H9 (cell line): ENCODE measurements around the gene TMOD4. TPM values are rescaled to one million over a fixed set of nuclear protein-coding genes. Genes with fewer than 3 reads are reported as not detected.

Source experiments
- DNase-seq: peaks from one replicate; pipeline ENCODE4 v3.0.0-alpha.2; 2017
- H2AFZ ChIP-seq: one replicate; pipeline ENCODE4 v1.6.1; 2013; ENCODE audit warnings: mild to moderate bottlenecking, low read length, control low read depth, moderate library complexity
- H2AK5ac ChIP-seq: 2 replicates; pipeline ENCODE4 v1.6.1; 2013; ENCODE audit warnings: low read length, control low read depth, mixed read lengths; ENCODE audit not compliant: insufficient read length
- H2BK120ac ChIP-seq: one replicate; pipeline ENCODE4 v1.6.1; 2013; ENCODE audit warnings: low read depth, mild to moderate bottlenecking, low read length, control low read depth, inconsistent platforms; ENCODE audit not compliant: poor library complexity, severe bottlenecking
- H2BK12ac ChIP-seq: 2 replicates; pipeline ENCODE4 v1.6.1; 2013; ENCODE audit warnings: low read length, control low read depth, mixed read lengths, low read depth; ENCODE audit not compliant: insufficient read length
- H2BK15ac ChIP-seq: 2 replicates; pipeline ENCODE4 v1.6.1; 2013; ENCODE audit warnings: low read depth, low read length, control low read depth
- H2BK20ac ChIP-seq: one replicate; pipeline ENCODE4 v1.6.1; 2013; ENCODE audit warnings: low read depth, mild to moderate bottlenecking, low read length, control low read depth, inconsistent platforms; ENCODE audit not compliant: poor library complexity, severe bottlenecking
- H2BK5ac ChIP-seq: 2 replicates; pipeline ENCODE4 v1.6.1; 2013; ENCODE audit warnings: low read length, control low read depth, mixed read lengths; ENCODE audit not compliant: insufficient read length
- H3K14ac ChIP-seq: 2 replicates; pipeline ENCODE4 v1.6.1; 2013; ENCODE audit warnings: low read length, control low read depth; ENCODE audit not compliant: insufficient read depth
- H3K18ac ChIP-seq: 2 replicates; pipeline ENCODE4 v1.6.1; 2013; ENCODE audit warnings: low read depth, mild to moderate bottlenecking, mixed read lengths, low read length, control low read depth; ENCODE audit not compliant: insufficient read length
- H3K23ac ChIP-seq: 2 replicates; pipeline ENCODE4 v1.6.1; 2013; ENCODE audit warnings: low read length, control low read depth, mixed read lengths, low read depth; ENCODE audit not compliant: insufficient read length
- H3K23me2 ChIP-seq: 2 replicates; pipeline ENCODE4 v1.6.1; 2013; ENCODE audit warnings: low read depth, mild to moderate bottlenecking, mixed read lengths, low read length, control low read depth; ENCODE audit not compliant: insufficient read length, poor library complexity, severe bottlenecking
- H3K27ac ChIP-seq: 2 replicates; pipeline ENCODE4 v1.5.1; 2013; ENCODE audit warnings: low read length, control low read depth, mixed read lengths, low read depth; ENCODE audit not compliant: insufficient read length
- H3K27me3 ChIP-seq: 2 replicates; pipeline ENCODE4 v1.6.1; 2013; ENCODE audit warnings: low read length, control low read depth, inconsistent platforms; ENCODE audit not compliant: insufficient read depth
- H3K4ac ChIP-seq: 2 replicates; pipeline ENCODE4 v1.6.1; 2013; ENCODE audit warnings: low read depth, mild to moderate bottlenecking, control low read depth, inconsistent platforms, low read length, moderate library complexity
- H3K4me1 ChIP-seq: 2 replicates; pipeline ENCODE4 v1.6.1; 2013; ENCODE audit warnings: low read length, control low read depth, inconsistent platforms; ENCODE audit not compliant: insufficient read depth
- H3K4me2 ChIP-seq: 2 replicates; pipeline ENCODE4 v1.6.1; 2013; ENCODE audit warnings: low read length, control low read depth, mixed read lengths; ENCODE audit not compliant: insufficient read length, insufficient read depth
- H3K56ac ChIP-seq: 2 replicates; pipeline ENCODE4 v1.6.1; 2013; ENCODE audit warnings: low read depth, mild to moderate bottlenecking, mixed read lengths, low read length, control low read depth; ENCODE audit not compliant: insufficient read length
- H3K79me1 ChIP-seq: 2 replicates; pipeline ENCODE4 v1.6.1; 2013; ENCODE audit warnings: low read depth, mild to moderate bottlenecking, moderate library complexity, low read length, control low read depth, inconsistent platforms; ENCODE audit not compliant: insufficient read depth, poor library complexity, severe bottlenecking
- H3K79me2 ChIP-seq: 2 replicates; pipeline ENCODE4 v1.6.1; 2013; ENCODE audit warnings: low read length, control low read depth, inconsistent platforms; ENCODE audit not compliant: insufficient read depth
- H3K9ac ChIP-seq: 2 replicates; pipeline ENCODE4 v1.6.1; 2013; ENCODE audit warnings: low read length, control low read depth, mixed read lengths; ENCODE audit not compliant: insufficient read length; ENCODE audit errors: extremely low read depth
- H3K9me3 ChIP-seq: one replicate; pipeline ENCODE4 v1.6.1; 2013; ENCODE audit warnings: low read depth, low read length, inconsistent platforms; ENCODE audit not compliant: control insufficient read depth
- H3T11ph ChIP-seq: one replicate; pipeline ENCODE4 v1.6.1; 2013; ENCODE audit warnings: mild to moderate bottlenecking, low read length, control low read depth, inconsistent platforms
- H4K20me1 ChIP-seq: one replicate; pipeline ENCODE4 v1.6.1; 2013; ENCODE audit not compliant: control insufficient read depth, insufficient read length, insufficient read depth
- H4K5ac ChIP-seq: 2 replicates; pipeline ENCODE4 v1.6.1; 2013; ENCODE audit warnings: low read depth, mild to moderate bottlenecking, mixed read lengths, low read length, control low read depth; ENCODE audit not compliant: insufficient read length
- H4K8ac ChIP-seq: replicated peaks from 2 replicates; pipeline ENCODE4 v1.6.1; 2013; ENCODE audit warnings: low read length, control low read depth, mixed read lengths, low read depth; ENCODE audit not compliant: insufficient read length
- H4K91ac ChIP-seq: 2 replicates; pipeline ENCODE4 v1.6.1; 2013; ENCODE audit warnings: low read depth, mild to moderate bottlenecking, moderate library complexity, mixed read lengths, low read length, control low read depth; ENCODE audit not compliant: insufficient read length
- H3K27ac Mint-ChIP-seq, 3 experiments: 2 replicates in 2 of 3; 3 replicates in 1 of 3; pipeline ENCODE4 v1.8.0; 2020 to 2021; ENCODE audit warnings: mixed read lengths in 3 of 3, mild to moderate bottlenecking in 1 of 3, moderate library complexity in 1 of 3
- H3K27me3 Mint-ChIP-seq: 2 replicates; pipeline ENCODE4 v1.8.0; 2021; ENCODE audit warnings: low read depth, mild to moderate bottlenecking, moderate library complexity, mixed read lengths
- H3K36me3 Mint-ChIP-seq, 3 experiments: 2 replicates in 2 of 3; 3 replicates in 1 of 3; pipeline ENCODE4 v1.8.0; 2020 to 2021; ENCODE audit warnings: low read depth in 3 of 3, mixed read lengths in 3 of 3; ENCODE audit not compliant: insufficient read depth in 1 of 3
- H3K4me1 Mint-ChIP-seq, 2 experiments: 2 replicates each; pipeline ENCODE4 v1.8.0; 2020; ENCODE audit warnings: mixed read lengths in 2 of 2
- H3K4me3 Mint-ChIP-seq, 2 experiments: 2 replicates in 1 of 2; 3 replicates in 1 of 2; pipeline ENCODE4 v1.8.0; 2020 to 2021; ENCODE audit warnings: mild to moderate bottlenecking in 2 of 2, mixed read lengths in 2 of 2, moderate library complexity in 1 of 2
- H3K9me3 Mint-ChIP-seq, 2 experiments: 2 replicates in 1 of 2; 3 replicates in 1 of 2; pipeline ENCODE4 v1.8.0; 2020; ENCODE audit warnings: mild to moderate bottlenecking in 2 of 2, mixed read lengths in 2 of 2, moderate library complexity in 1 of 2
- CTCF ChIP-seq: fragments of 200-600 bp; sonication (generic); conservative IDR thresholded peaks from 3 replicates; pipeline ENCODE4 v1.8.0; 2021; ENCODE audit warnings: antibody characterized with exemption, mild to moderate bottlenecking
- WGBS: extraction: QIAGEN DNeasy Blood & Tissue Kit; methylation state at CpG from one replicate; pipeline ENCODE4 v1.1.7; 2013; ENCODE audit warnings: missing lambda C conversion rate, low lambda C conversion rate, mixed read lengths; ENCODE audit not compliant: insufficient read length; ENCODE audit errors: extremely low coverage; 5-methylcytosine and 5-hydroxymethylcytosine counted together
- total RNA-seq: library from RNA; stranded (reverse); gene quantifications from 2 replicates; pipeline ENCODE4 v1.2.1, GENCODE V29; 2021

The TMOD4 gene
- total RNA-seq, 1 experiment from 2014 or later = 0.42 TPM

GRCh38 chr1:151221616-151222015 is 45.8 kb upstream of the TMOD4 start:
- H3K18ac ChIP-seq = no peak overlapping the region
- no peaks in the 10 kb centered on the region for H3K9me3 ChIP-seq
- no peak overlapping the region for H3K14ac ChIP-seq
- H3K4me2 ChIP-seq = no peak overlapping the region
- no peak overlapping the region for H3K27ac ChIP-seq
- no peak overlapping the region for H2BK5ac ChIP-seq
- Mint-ChIP-seq H3K27ac (peak overlapping the region in 1 of 3 experiments; percentile 35; a peak in 1 of 7 replicates), H3K36me3 (peaks cover 10 to 45% (median 29%) of the 10 kb centered on the region in 3 experiments; a peak in 6 of 7 replicates), H3K27me3 (no peaks in the 10 kb centered on the region), H3K4me3 (no peak overlapping the region), H3K4me1 (peaks cover 23 to 24% of the 10 kb centered on the region in 2 experiments), H3K9me3 (no peaks in the 10 kb centered on the region)
- no peak overlapping the region for H3K56ac ChIP-seq
- WGBS = no CpG with 5 or more reads among the region's 1 CpG
- H3T11ph ChIP-seq = no peak overlapping the region
- no peak overlapping the region for H2BK15ac ChIP-seq
- no peak overlapping the region for H2BK120ac ChIP-seq
- H3K79me1 ChIP-seq = peaks cover 7% of the 10 kb centered on the region
- H3K27me3 ChIP-seq = no peaks in the 10 kb centered on the region
- no peak overlapping the region for H2BK20ac ChIP-seq
- H4K20me1 ChIP-seq = no peaks in the 10 kb centered on the region
- no peak for TF ChIP-seq CTCF
- no peak overlapping the region for H2BK12ac ChIP-seq
- H3K4me1 ChIP-seq = peaks cover 2% of the 10 kb centered on the region; the same call in 1 of the 2 replicates
- no peak overlapping the region for H3K23ac ChIP-seq
- H3K23me2 ChIP-seq = no peaks in the 10 kb centered on the region
- no peak overlapping the region for H4K8ac ChIP-seq
- no peak overlapping the region for H4K91ac ChIP-seq
- no peak for DNase-seq
- H2AFZ ChIP-seq = no peak overlapping the region
- H2AK5ac ChIP-seq = no peak overlapping the region
- peaks cover 6% of the 10 kb centered on the region; the same call in 1 of the 2 replicates for H3K79me2 ChIP-seq
- no peak overlapping the region for H4K5ac ChIP-seq
- H3K9ac ChIP-seq = no peak overlapping the region
- no peak overlapping the region for H3K4ac ChIP-seq
